BJ (cell line): Measurements from ENCODE around the gene ZNF503. TPM values are rescaled to one million over a fixed set of nuclear protein-coding genes. Genes with fewer than 3 reads are reported as not detected.

Experiments used
- CTCF ChIA-PET: fragments of 350-600 bp; formaldehyde crosslinking; extraction: SDS; loops from one replicate; lab custom pipeline; 2021; ENCODE audit warnings: antibody characterized with exemption, inconsistent platforms; lab: Yijun Ruan, JAX
- POLR2A ChIA-PET: fragments of 300-600 bp; sonication (Branson Sonifier 250); formaldehyde crosslinking; extraction: SDS; loops from one replicate; lab custom pipeline; 2021; ENCODE audit warnings: antibody characterized with exemption; lab: Charles Lee
- DNase-seq: peaks from one replicate; pipeline ENCODE4 v3.0.0-alpha.2; 2011; ENCODE audit warnings: low read depth
- H3K27me3 ChIP-seq: 2 replicates; pipeline ENCODE4 v1.6.0; 2011; ENCODE audit warnings: low read length; ENCODE audit not compliant: control insufficient read depth, insufficient read depth
- H3K36me3 ChIP-seq: 2 replicates; pipeline ENCODE4 v1.5.1; 2011; ENCODE audit warnings: low read length; ENCODE audit not compliant: control insufficient read depth, insufficient read depth
- H3K4me3 ChIP-seq: 2 replicates; pipeline ENCODE4 v1.5.1; 2011; ENCODE audit warnings: low read depth, mild to moderate bottlenecking, control low read depth, low read length
- CTCF ChIP-seq: IDR thresholded peaks from 2 replicates; pipeline ENCODE4 v1.5.1; 2011; ENCODE audit warnings: low read depth, mild to moderate bottlenecking, control low read depth, inconsistent platforms, low read length, moderate library complexity; ENCODE audit not compliant: insufficient read depth
- polyA plus RNA-seq: library from polyadenylated mRNA; depleted of rRNA; stranded (reverse); fragments of >200 nt; gene quantifications from 2 replicates; pipeline ENCODE4 v1.2.3, GENCODE V29; 2011

ZNF503 gene
- polyA plus RNA-seq, 1 experiment = 0.45 TPM

- no peak for TF ChIP-seq CTCF
- peak; percentile 64 for DNase-seq
- POLR2A ChIA-PET = interaction anchor here (0.5 kb wide), 1 partner anchor 124 kb away, joined by 6 read pairs; no protein-coding TSS in a partner anchor
Observed at GRCh38 chr10:75358835-75359421, 42.6 kb downstream of the ZNF503 start.

GRCh38 chr10:75358132-75358531 is 43.4 kb downstream of the ZNF503 start:
- Histone ChIP-seq H3K4me3 (no peak overlapping the region), H3K36me3 (no peaks in the 10 kb centered on the region), H3K27me3 (peaks cover 1% of the 10 kb centered on the region; the same call in 1 of the 2 replicates)
- CTCF ChIA-PET = interaction anchor here (1.1 to 1.6 kb wide), 2 partner anchors 36 to 676 kb away, joined by 3 to 6 read pairs; no protein-coding TSS in a partner anchor
- DNase-seq = no peak
- POLR2A ChIA-PET = no interaction called here
- no peak for TF ChIP-seq CTCF

More at GRCh38 chr10:75358835-75359421, 42.6 kb downstream of the ZNF503 start:
- CTCF ChIA-PET = interaction anchor here (0.7 to 1.4 kb wide), 4 partner anchors 18 to 123 kb away, joined by 3 to 4 read pairs (median 4); partner anchors contain the start of genes COMTD1 and ZNF503
- peaks cover 3% of the 10 kb centered on the region; the same call in 1 of the 2 replicates for H3K27me3 ChIP-seq
- no peaks in the 10 kb centered on the region for H3K36me3 ChIP-seq
- H3K4me3 ChIP-seq = no peak overlapping the region

GRCh38 chr10:75357500-75357899 is 44.1 kb downstream of the ZNF503 start:
- ChIA-PET CTCF (interaction anchor here (1.1 to 1.6 kb wide), 2 partner anchors 36 to 677 kb away, joined by 3 to 6 read pairs; no protein-coding TSS in a partner anchor), POLR2A (interaction anchor here (0.6 kb wide), 1 partner anchor 1071 kb away, joined by 6 read pairs; no protein-coding TSS in a partner anchor)
- DNase-seq = no peak
- TF ChIP-seq CTCF = no peak
- Histone ChIP-seq H3K27me3 (peaks cover 1% of the 10 kb centered on the region; the same call in 1 of the 2 replicates), H3K4me3 (no peak overlapping the region), H3K36me3 (no peaks in the 10 kb centered on the region)

- no peak for DNase-seq
- no peak for TF ChIP-seq CTCF
- H3K36me3 ChIP-seq = no peaks in the 10 kb centered on the region
- H3K4me3 ChIP-seq = no peak overlapping the region
- ChIA-PET CTCF (interaction anchor here (0.6 to 1.6 kb wide), 2 partner anchors 37 to 43 kb away, joined by 3 to 6 read pairs; no protein-coding TSS in a partner anchor), POLR2A (no interaction called here)
- no peaks in the 10 kb centered on the region for H3K27me3 ChIP-seq
Observed at GRCh38 chr10:75356484-75356883, 45.1 kb downstream of the ZNF503 start.

GRCh38 chr10:75355706-75356105 is 45.9 kb downstream of the ZNF503 start:
- TF ChIP-seq CTCF = no peak
- POLR2A ChIA-PET = no interaction called here
- no peaks in the 10 kb centered on the region for H3K27me3 ChIP-seq
- no peak overlapping the region for H3K4me3 ChIP-seq
- no peaks in the 10 kb centered on the region for H3K36me3 ChIP-seq
- CTCF ChIA-PET = no interaction called here
- DNase-seq = no peak
